Measurements from ENCODE around the gene CPVL. TPM values are rescaled to one million over a fixed set of nuclear protein-coding genes. Genes with fewer than 3 reads are reported as not detected.

CPVL gene
- total RNA-seq, 2 experiments from 2014 or later = not detected

DNA sequence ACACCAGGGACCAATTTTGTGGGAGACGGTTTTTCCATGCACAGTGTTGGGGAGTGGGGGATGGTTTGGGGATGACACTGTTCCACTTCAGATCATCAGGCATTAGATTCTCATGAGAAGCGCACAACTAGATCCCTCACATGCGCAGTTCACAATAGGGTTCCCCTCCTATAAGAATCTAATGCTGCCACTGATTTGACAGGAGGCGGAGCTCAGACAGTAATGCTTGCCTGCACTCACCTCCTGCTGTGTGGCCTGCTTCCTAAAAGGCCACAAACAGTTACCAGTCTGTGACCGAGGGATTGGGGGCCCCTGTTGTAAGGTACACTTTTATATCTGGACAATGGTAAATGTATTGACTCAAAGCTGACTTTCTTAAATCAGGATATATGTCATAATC lies 142.6 kb downstream of the CPVL start:
- no peak for TF ChIP-seq EZH2phosphoT487 (IDR thresholded peaks at IDR 0.05; ENCODE audit: borderline replicate concordance, low read depth, low read length)
- TF ChIP-seq, protein P1, sequence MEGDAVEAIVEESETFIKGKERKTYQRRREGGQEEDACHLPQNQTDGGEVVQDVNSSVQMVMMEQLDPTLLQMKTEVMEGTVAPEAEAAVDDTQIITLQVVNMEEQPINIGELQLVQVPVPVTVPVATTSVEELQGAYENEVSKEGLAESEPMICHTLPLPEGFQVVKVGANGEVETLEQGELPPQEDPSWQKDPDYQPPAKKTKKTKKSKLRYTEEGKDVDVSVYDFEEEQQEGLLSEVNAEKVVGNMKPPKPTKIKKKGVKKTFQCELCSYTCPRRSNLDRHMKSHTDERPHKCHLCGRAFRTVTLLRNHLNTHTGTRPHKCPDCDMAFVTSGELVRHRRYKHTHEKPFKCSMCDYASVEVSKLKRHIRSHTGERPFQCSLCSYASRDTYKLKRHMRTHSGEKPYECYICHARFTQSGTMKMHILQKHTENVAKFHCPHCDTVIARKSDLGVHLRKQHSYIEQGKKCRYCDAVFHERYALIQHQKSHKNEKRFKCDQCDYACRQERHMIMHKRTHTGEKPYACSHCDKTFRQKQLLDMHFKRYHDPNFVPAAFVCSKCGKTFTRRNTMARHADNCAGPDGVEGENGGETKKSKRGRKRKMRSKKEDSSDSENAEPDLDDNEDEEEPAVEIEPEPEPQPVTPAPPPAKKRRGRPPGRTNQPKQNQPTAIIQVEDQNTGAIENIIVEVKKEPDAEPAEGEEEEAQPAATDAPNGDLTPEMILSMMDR (conservative IDR thresholded peaks at IDR 0.05; ENCODE audit: low read length) = no peak
- BruUV-seq (replicated peaks) = no TSS peak
- H3K36me3 ChIP-seq (ENCODE audit: insufficient read depth, low read length) = no peaks in the 10 kb centered on the region
- H3K9me3 ChIP-seq (ENCODE audit: low read length) = no peaks in the 10 kb centered on the region
- ChIA-PET CTCF (ENCODE audit: unreplicated experiment) (no interaction called here), POLR2A (no interaction called here)
- intact Hi-C loops (cut with micrococcal nuclease; ENCODE audit: unreplicated experiment) = no loop called here
- no peaks in the 10 kb centered on the region for H3K79me2 ChIP-seq (ENCODE audit: insufficient read depth, low read depth, low read length)
- no peaks in the 10 kb centered on the region for H3K4me1 ChIP-seq (ENCODE audit: insufficient read depth, low read length, poor library complexity, severe bottlenecking)
- no peaks in the 10 kb centered on the region for H3K9me2 ChIP-seq (ENCODE audit: insufficient read depth, low read length)
- no peak for DNase-seq (ENCODE audit: low spot score)
- H4K20me1 ChIP-seq (ENCODE audit: insufficient read depth, low read length) = no peaks in the 10 kb centered on the region
- H3K27ac ChIP-seq (ENCODE audit: low read depth, low read length, poor library complexity, severe bottlenecking) = no peak overlapping the region
- H3K4me3 ChIP-seq (ENCODE audit: low read depth, low read length, poor library complexity, severe bottlenecking) = no peak overlapping the region
- H2AFZ ChIP-seq (ENCODE audit: low read length) = no peak overlapping the region
- no peak overlapping the region for H3K4me2 ChIP-seq (ENCODE audit: low read length)

DNA sequence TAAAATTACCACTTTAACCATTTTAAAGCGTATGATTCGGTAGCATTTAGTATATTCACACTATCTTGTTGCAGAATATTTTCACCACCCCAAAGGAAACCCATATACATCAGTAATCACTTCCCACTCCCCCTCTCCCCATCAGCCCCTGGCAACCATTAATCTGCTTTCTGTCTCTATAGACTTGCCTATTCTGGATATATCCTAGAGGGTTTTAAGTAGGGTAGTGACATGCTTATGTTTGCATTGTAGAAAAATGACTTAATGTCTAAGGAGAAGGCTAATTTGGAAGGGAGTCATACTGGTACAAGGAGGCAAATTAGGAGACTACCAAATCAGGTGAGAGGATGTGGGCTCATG lies 145.6 kb downstream of the CPVL start:
- Histone ChIP-seq H3K4me2 (ENCODE audit: low read length) (no peak overlapping the region), H4K20me1 (ENCODE audit: insufficient read depth, low read length) (no peaks in the 10 kb centered on the region), H3K9me2 (ENCODE audit: insufficient read depth, low read length) (no peaks in the 10 kb centered on the region), H3K4me3 (ENCODE audit: low read depth, low read length, poor library complexity, severe bottlenecking) (no peak overlapping the region), H3K27ac (ENCODE audit: low read depth, low read length, poor library complexity, severe bottlenecking) (no peak overlapping the region), H3K4me1 (ENCODE audit: insufficient read depth, low read length, poor library complexity, severe bottlenecking) (no peaks in the 10 kb centered on the region), H2AFZ (ENCODE audit: low read length) (no peak overlapping the region), H3K36me3 (ENCODE audit: insufficient read depth, low read length) (no peaks in the 10 kb centered on the region), H3K79me2 (ENCODE audit: insufficient read depth, low read depth, low read length) (no peaks in the 10 kb centered on the region), H3K9me3 (ENCODE audit: low read length) (no peaks in the 10 kb centered on the region)
- intact Hi-C loops (cut with micrococcal nuclease; ENCODE audit: unreplicated experiment) = no loop called here
- TF ChIP-seq, protein P1 (conservative IDR thresholded peaks at IDR 0.05; ENCODE audit: low read length) = no peak
- TF ChIP-seq EZH2phosphoT487 (IDR thresholded peaks at IDR 0.05; ENCODE audit: borderline replicate concordance, low read depth, low read length) = no peak
- POLR2A ChIA-PET = no interaction called here
- BruUV-seq (replicated peaks) = no TSS peak
- CTCF ChIA-PET (ENCODE audit: unreplicated experiment) = no interaction called here
- DNase-seq (ENCODE audit: low spot score) = no peak

DNA sequence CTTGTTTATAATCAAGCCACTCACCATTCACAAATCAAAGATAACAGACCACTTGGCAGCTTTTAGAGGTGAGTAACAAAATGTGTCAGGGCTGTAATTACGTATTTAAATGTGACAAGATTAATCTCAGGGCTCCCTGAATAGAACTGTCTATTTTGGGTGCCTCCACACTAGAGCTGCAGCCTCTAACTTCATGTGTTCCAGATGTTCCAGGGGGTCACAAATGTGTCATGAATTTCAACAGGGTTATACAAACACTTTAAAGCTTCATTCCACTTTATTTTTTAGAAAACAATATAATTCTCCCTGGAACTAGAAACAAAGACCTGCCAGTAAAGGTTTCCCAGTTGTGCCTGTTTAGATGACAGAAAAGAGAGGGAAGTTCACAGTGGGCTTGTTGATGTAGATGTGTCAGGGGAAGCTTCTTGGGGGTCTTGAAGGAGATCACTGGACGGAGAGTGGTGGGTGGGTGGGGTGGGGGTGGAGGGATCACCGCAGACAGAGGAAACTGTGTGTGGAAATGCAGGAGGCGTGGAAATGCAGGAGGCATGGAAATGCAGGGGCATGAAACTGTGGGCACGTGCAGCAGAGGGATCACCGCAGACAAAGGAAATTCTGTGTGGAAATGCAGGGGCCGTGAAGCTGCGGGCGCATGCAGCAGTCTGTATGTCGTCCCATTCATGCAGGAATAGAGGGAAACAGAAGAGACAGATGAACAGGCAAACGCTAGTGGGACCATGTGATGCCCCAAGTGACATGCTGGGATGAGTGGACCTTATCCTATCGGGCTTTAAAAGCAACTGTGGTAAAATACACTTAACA lies 146.2 kb downstream of the CPVL start:
- no peak for TF ChIP-seq EZH2phosphoT487 (IDR thresholded peaks at IDR 0.05; ENCODE audit: borderline replicate concordance, low read depth, low read length)
- TF ChIP-seq, protein P1 (conservative IDR thresholded peaks at IDR 0.05; ENCODE audit: low read length) = no peak
- intact Hi-C loops (cut with micrococcal nuclease; ENCODE audit: unreplicated experiment) = no loop called here
- Histone ChIP-seq H3K4me2 (ENCODE audit: low read length) (no peak overlapping the region), H3K9me2 (ENCODE audit: insufficient read depth, low read length) (no peaks in the 10 kb centered on the region), H3K4me3 (ENCODE audit: low read depth, low read length, poor library complexity, severe bottlenecking) (no peak overlapping the region), H3K36me3 (ENCODE audit: insufficient read depth, low read length) (no peaks in the 10 kb centered on the region), H4K20me1 (ENCODE audit: insufficient read depth, low read length) (no peaks in the 10 kb centered on the region), H3K27ac (ENCODE audit: low read depth, low read length, poor library complexity, severe bottlenecking) (no peak overlapping the region), H3K79me2 (ENCODE audit: insufficient read depth, low read depth, low read length) (no peaks in the 10 kb centered on the region), H3K4me1 (ENCODE audit: insufficient read depth, low read length, poor library complexity, severe bottlenecking) (no peaks in the 10 kb centered on the region), H3K9me3 (ENCODE audit: low read length) (no peaks in the 10 kb centered on the region), H2AFZ (ENCODE audit: low read length) (no peak overlapping the region)
- CTCF ChIA-PET (ENCODE audit: unreplicated experiment) = no interaction called here
- POLR2A ChIA-PET = interaction anchor here (0.6 kb wide), 1 partner anchor 109 kb away, joined by 3 read pairs; no protein-coding TSS in a partner anchor
- DNase-seq (ENCODE audit: low spot score) = no peak
- BruUV-seq (replicated peaks) = no TSS peak
